Measurements from ENCODE around the gene AQP5.
"Not testable (repeated sequence)": the region's sequence is repeated elsewhere in the genome, so short reads cannot be mapped to it uniquely, and the experiment has no call there.

The AQP5 gene

GRCh38 chr12:49974677-49975317 lies 13.1 kb downstream of the AQP5 start:
- H3K27ac ChIP-seq, result no peak overlapping the region
- no peak for DNase-seq (ENCODE audit: low read depth, low spot score)

- H3K27ac ChIP-seq, result no peak overlapping the region
- DNase-seq (ENCODE audit: low read depth, low spot score), result no peak
Observed at GRCh38 chr12:49975318-49975761, 13.7 kb downstream of the AQP5 start.

- no peak for DNase-seq (ENCODE audit: low read depth, low spot score)
- no peak overlapping the region for H3K27ac ChIP-seq
Observed at GRCh38 chr12:49976557-49976956, 14.9 kb downstream of the AQP5 start.

- H3K27ac ChIP-seq, result no peak overlapping the region
- DNase-seq (ENCODE audit: low read depth, low spot score), result no peak
Observed at GRCh38 chr12:49978125-49978524, 16.5 kb downstream of the AQP5 start.

- DNase-seq (ENCODE audit: low read depth, low spot score), result no peak
- H3K27ac ChIP-seq, result no peak overlapping the region
Observed at GRCh38 chr12:49979016-49979586, 17.4 kb downstream of the AQP5 start.

GRCh38 chr12:49979791-49980190 lies 18.1 kb downstream of the AQP5 start:
- DNase-seq (ENCODE audit: low read depth, low spot score), result no peak
- no peak overlapping the region for H3K27ac ChIP-seq

GRCh38 chr12:49980501-49981349 lies 19.1 kb downstream of the AQP5 start:
- no peak overlapping the region for H3K27ac ChIP-seq
- DNase-seq (ENCODE audit: low read depth, low spot score), result no peak

GRCh38 chr12:49982246-49983087 lies 20.8 kb downstream of the AQP5 start:
- DNase-seq (ENCODE audit: low read depth, low spot score), result no peak

GRCh38 chr12:49983892-49984291 lies 22.2 kb downstream of the AQP5 start:
- no peak for DNase-seq (ENCODE audit: low read depth, low spot score)
- H3K27ac ChIP-seq, result no peak overlapping the region

More at GRCh38 chr12:49982246-49983087, 20.8 kb downstream of the AQP5 start:
- no peak overlapping the region for H3K27ac ChIP-seq

- no peak for DNase-seq (ENCODE audit: low read depth, low spot score)
- no peak overlapping the region for H3K27ac ChIP-seq
Observed at GRCh38 chr12:49984476-49985359, 23.0 kb downstream of the AQP5 start.

- no peak for DNase-seq (ENCODE audit: low read depth, low spot score)
- H3K27ac ChIP-seq, result no peak overlapping the region
Observed at GRCh38 chr12:49985981-49986380, 24.3 kb downstream of the AQP5 start.

- not testable (repeated sequence) for DNase-seq (ENCODE audit: low read depth, low spot score); H3K27ac ChIP-seq
Observed at GRCh38 chr12:49986476-49986875, 24.8 kb downstream of the AQP5 start.

- no peak overlapping the region for H3K27ac ChIP-seq
- DNase-seq (ENCODE audit: low read depth, low spot score), result no peak
Observed at GRCh38 chr12:49987625-49988303, 26.1 kb downstream of the AQP5 start.

GRCh38 chr12:49989400-49989799 lies 27.7 kb downstream of the AQP5 start:
- not testable (repeated sequence) for H3K27ac ChIP-seq; DNase-seq (ENCODE audit: low read depth, low spot score)

GRCh38 chr12:49990273-49990672 lies 28.6 kb downstream of the AQP5 start:
- DNase-seq (ENCODE audit: low read depth, low spot score), result no peak
- H3K27ac ChIP-seq, result no peak overlapping the region

- no peak for DNase-seq (ENCODE audit: low read depth, low spot score)
- H3K27ac ChIP-seq, result no peak overlapping the region
Observed at GRCh38 chr12:49998453-49998852, 36.8 kb downstream of the AQP5 start.

- no peak for DNase-seq (ENCODE audit: low read depth, low spot score)
- H3K27ac ChIP-seq, result no peak overlapping the region
Observed at GRCh38 chr12:50003595-50003994, 41.9 kb downstream of the AQP5 start.

- DNase-seq (ENCODE audit: low read depth, low spot score), result no peak
- H3K27ac ChIP-seq, result no peak overlapping the region
Observed at GRCh38 chr12:50004696-50005095, 43.0 kb downstream of the AQP5 start.

GRCh38 chr12:50005175-50005574 lies 43.5 kb downstream of the AQP5 start:
- H3K27ac ChIP-seq, result no peak overlapping the region
- DNase-seq (ENCODE audit: low read depth, low spot score), result no peak

All from epithelial cell of prostate (primary cell).